Cardiac septum (tissue), 1 donor: ENCODE results near the gene RNF141. TPM values are rescaled to one million over a fixed set of nuclear protein-coding genes. Genes with fewer than 3 reads are reported as not detected.

Experiments
- DNase-seq: peaks from one replicate; pipeline ENCODE4 v3.0.0-alpha.2; 2020; ENCODE audit warnings: low spot score
- intact Hi-C: fragments of 100-400 bp; cut with DNase I; formaldehyde crosslinking; loops from one replicate; pipeline ENCODE4 v1.14.0; 2022
- total RNA-seq: library from RNA; stranded (reverse); fragmentation: NEBNext Ultra II Directional; extraction: Animal tissue kit (Norgen Biotek cat#: 25700); gene quantifications from one replicate; pipeline ENCODE4 v1.2.1, GENCODE V29; 2021
- donor health status: DM: no; HTN: no; CAD: no.

RNF141 gene
- total RNA-seq, 1 donor from 2014 or later: 36.8 TPM

GRCh38 chr11:10532526-10532925 is 8.5 kb downstream of the RNF141 start:
- intact Hi-C loops: no loop called here
- no peak for DNase-seq

GRCh38 chr11:10529279-10529678 is 11.7 kb downstream of the RNF141 start:
- DNase-seq: no peak
- intact Hi-C loops: no loop called here

GRCh38 chr11:10528121-10528520 is 12.9 kb downstream of the RNF141 start:
- DNase-seq: no peak
- intact Hi-C loops: no loop called here

- intact Hi-C loops: no loop called here
- no peak for DNase-seq
Measured at GRCh38 chr11:10526974-10527918, 13.7 kb downstream of the RNF141 start.

GRCh38 chr11:10524471-10524870 is 16.5 kb downstream of the RNF141 start:
- no peak for DNase-seq
- intact Hi-C loops: no loop called here

GRCh38 chr11:10522921-10523320 is 18.1 kb downstream of the RNF141 start:
- DNase-seq: no peak
- intact Hi-C loops: no loop called here

GRCh38 chr11:10522276-10522675 is 18.7 kb downstream of the RNF141 start:
- DNase-seq: no peak
- intact Hi-C loops: no loop called here

- no peak for DNase-seq
- intact Hi-C loops: no loop called here
Measured at GRCh38 chr11:10520562-10520961, 20.4 kb downstream of the RNF141 start.

- DNase-seq: no peak
- intact Hi-C loops: no loop called here
Measured at GRCh38 chr11:10519630-10520029, 21.4 kb downstream of the RNF141 start.

- intact Hi-C loops: no loop called here
- DNase-seq: no peak
Measured at GRCh38 chr11:10518891-10519290, 22.1 kb downstream of the RNF141 start.

- no peak for DNase-seq
- intact Hi-C loops: no loop called here
Measured at GRCh38 chr11:10518123-10518522, 22.9 kb downstream of the RNF141 start.

- DNase-seq: no peak
- intact Hi-C loops: no loop called here
Measured at GRCh38 chr11:10515418-10515817, 25.6 kb downstream of the RNF141 start.

GRCh38 chr11:10514709-10515108 is 26.3 kb downstream of the RNF141 start:
- no peak for DNase-seq
- intact Hi-C loops: loop anchor here (5.0 kb wide), 2 partner anchors 107 to 223 kb away; no protein-coding TSS in a partner anchor

GRCh38 chr11:10514202-10514601 is 26.8 kb downstream of the RNF141 start:
- no peak for DNase-seq
- intact Hi-C loops: loop anchor here (5.0 kb wide), 2 partner anchors 107 to 223 kb away; no protein-coding TSS in a partner anchor

GRCh38 chr11:10511181-10511621 is 29.8 kb downstream of the RNF141 start:
- DNase-seq: no peak
- intact Hi-C loops: loop anchor here (5.0 kb wide), 2 partner anchors 104 to 226 kb away; no protein-coding TSS in a partner anchor

- intact Hi-C loops: no loop called here
- no peak for DNase-seq
Measured at GRCh38 chr11:10506008-10506370, 35.0 kb downstream of the RNF141 start.

GRCh38 chr11:10505278-10506007 is 35.5 kb downstream of the RNF141 start:
- intact Hi-C loops: no loop called here

GRCh38 chr11:10504490-10504889 is 36.5 kb downstream of the RNF141 start:
- intact Hi-C loops: no loop called here
- DNase-seq: no peak

More at GRCh38 chr11:10505278-10506007, 35.5 kb downstream of the RNF141 start:
- no peak for DNase-seq

GRCh38 chr11:10503777-10504480 is 37.1 kb downstream of the RNF141 start:
- DNase-seq: no peak
- intact Hi-C loops: no loop called here

- intact Hi-C loops: no loop called here
Measured at GRCh38 chr11:10503221-10503620, 37.8 kb downstream of the RNF141 start.

More at GRCh38 chr11:10503221-10503620, 37.8 kb downstream of the RNF141 start:
- no peak for DNase-seq
